ENCODE results near the gene CCDC32.
A peak's percentile ranks its signal among the peaks of the same experiment; 100 is the strongest.

Gene CCDC32, protein sequence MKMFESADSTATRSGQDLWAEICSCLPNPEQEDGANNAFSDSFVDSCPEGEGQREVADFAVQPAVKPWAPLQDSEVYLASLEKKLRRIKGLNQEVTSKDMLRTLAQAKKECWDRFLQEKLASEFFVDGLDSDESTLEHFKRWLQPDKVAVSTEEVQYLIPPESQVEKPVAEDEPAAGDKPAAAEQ

DNA sequence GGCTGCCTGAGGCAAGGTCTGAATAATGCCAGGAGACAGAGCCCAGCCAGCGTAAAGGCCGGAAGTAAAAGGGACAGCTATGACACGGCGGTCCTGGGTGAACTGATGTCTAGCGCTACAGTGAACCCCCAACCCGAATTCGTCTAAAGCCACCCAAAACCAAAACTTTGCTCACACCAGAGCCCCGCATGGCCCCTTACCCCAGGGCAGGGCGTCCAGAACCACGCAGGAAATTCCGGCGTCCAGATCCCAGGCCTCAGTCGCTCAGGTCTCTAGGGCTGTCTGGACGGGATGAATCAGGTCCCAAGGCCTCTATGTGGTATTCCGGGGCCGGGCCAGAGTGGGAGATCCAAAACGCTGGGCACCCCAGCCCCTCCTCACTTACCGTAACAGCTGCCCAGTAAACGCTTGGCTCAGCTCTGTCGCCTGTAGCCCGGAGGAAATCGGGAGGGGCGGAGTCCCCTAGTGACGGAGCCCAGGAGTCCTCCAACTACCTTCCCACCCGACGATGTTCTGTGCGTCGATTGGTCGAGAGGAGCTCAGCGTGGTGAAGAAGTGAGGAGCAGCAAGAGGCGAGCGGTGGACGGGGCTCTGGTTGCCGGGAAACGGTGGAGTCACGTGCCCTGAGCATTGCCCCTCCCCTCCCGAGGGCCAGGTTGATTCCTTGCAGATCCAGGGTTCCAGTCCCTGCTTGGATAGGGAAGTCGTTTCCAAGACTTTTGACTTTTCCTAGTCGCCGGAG lies at the start of gene CCDC32:
TSS of gene CCDC32 (minus strand) at position 452 of the 742 bp plus-strand sequence. CDS start 2,027 bp downstream, outside the sequence.
- H3K4me1 Mint-ChIP-seq (ENCODE audit: low read depth): peaks cover 32% of the 10 kb centered on the region
- H3K27me3 Mint-ChIP-seq (ENCODE audit: low read depth): no peaks in the 10 kb centered on the region
- H3K9me3 Mint-ChIP-seq: no peaks in the 10 kb centered on the region
- peaks cover 2% of the 10 kb centered on the region for H3K36me3 Mint-ChIP-seq (ENCODE audit: low read depth)
- peak within 1 kb of the TSS; percentile 98 for H3K27ac Mint-ChIP-seq
- peak; percentile 97 for DNase-seq (ENCODE audit: low spot score)
- peak within 1 kb of the TSS; percentile 94 for H3K4me3 Mint-ChIP-seq

DNA sequence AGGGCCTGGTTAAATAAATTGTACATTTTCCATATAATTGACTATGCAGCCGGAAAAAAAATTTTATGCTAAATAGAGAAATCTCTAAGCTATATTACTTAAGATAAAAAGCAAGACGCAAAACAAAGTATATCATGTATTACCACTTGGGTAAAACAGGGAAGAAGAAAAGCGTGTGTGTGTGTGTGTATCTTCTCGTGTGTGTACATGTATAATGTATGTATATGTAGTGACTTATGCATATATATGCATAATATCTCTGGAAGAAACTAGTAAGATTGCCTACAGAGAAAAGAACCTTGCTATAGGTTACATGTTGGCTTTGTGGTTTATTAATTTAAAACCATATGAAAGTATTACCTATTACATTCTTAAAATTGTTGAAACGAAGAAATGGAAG lies 48.2 kb upstream of the CCDC32 start:
- H3K4me1 Mint-ChIP-seq (ENCODE audit: low read depth): no peaks in the 10 kb centered on the region
- H3K4me3 Mint-ChIP-seq: no peak overlapping the region
- H3K9me3 Mint-ChIP-seq: no peaks in the 10 kb centered on the region
- H3K27me3 Mint-ChIP-seq (ENCODE audit: low read depth): no peaks in the 10 kb centered on the region
- H3K27ac Mint-ChIP-seq: no peak overlapping the region
- H3K36me3 Mint-ChIP-seq (ENCODE audit: low read depth): peaks cover 32% of the 10 kb centered on the region
- DNase-seq (ENCODE audit: low spot score): no peak

DNA sequence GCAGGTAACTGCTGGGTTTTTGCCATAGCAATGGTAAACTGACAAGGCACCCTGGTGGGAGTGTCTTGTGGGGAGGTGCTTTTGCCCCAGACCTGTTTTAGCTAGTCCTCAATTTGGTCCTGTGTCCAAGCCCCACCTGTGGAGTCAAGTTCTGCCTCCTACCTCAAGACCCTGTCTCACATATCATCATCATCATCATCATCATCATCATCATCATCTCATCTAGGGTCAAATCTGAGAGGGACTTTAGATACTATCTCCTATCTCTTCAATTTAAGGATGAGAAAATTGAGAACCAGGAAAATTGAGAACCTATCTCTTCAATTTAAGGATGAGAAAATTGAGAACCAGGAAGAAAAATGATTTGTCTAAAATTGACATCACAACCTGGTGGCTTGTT lies 39.1 kb upstream of the CCDC32 start:
- no peak for DNase-seq (ENCODE audit: low spot score)
- no peak overlapping the region for H3K27ac Mint-ChIP-seq
- H3K4me3 Mint-ChIP-seq: no peak overlapping the region
- peaks cover 7% of the 10 kb centered on the region for H3K4me1 Mint-ChIP-seq (ENCODE audit: low read depth)
- no peaks in the 10 kb centered on the region for H3K9me3 Mint-ChIP-seq
- peaks cover 35% of the 10 kb centered on the region for H3K36me3 Mint-ChIP-seq (ENCODE audit: low read depth)
- H3K27me3 Mint-ChIP-seq (ENCODE audit: low read depth): no peaks in the 10 kb centered on the region

DNA sequence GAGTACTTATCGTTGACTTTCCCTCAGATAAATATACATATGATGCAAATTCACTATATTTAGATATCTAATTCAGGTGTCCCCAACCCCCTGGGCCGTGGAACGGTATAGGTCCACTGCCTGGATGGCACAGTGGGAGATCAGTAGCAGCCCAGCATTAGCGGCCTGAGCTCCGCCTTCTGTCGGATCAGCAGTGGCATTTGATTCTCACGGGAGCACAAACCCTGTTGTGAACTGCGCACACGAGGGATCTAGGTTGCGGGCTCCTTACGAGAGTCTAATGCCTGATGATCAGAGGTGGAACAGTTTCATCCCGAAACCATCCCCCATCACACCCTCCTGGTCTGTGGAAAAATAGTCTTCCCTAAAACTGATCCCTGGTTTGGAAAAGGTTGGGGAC lies 36.1 kb upstream of the CCDC32 start:
- H3K4me3 Mint-ChIP-seq: no peak overlapping the region
- H3K27ac Mint-ChIP-seq: no peak overlapping the region
- DNase-seq (ENCODE audit: low spot score): no peak
- no peaks in the 10 kb centered on the region for H3K9me3 Mint-ChIP-seq
- peaks cover 10% of the 10 kb centered on the region for H3K4me1 Mint-ChIP-seq (ENCODE audit: low read depth)
- H3K27me3 Mint-ChIP-seq (ENCODE audit: low read depth): no peaks in the 10 kb centered on the region
- H3K36me3 Mint-ChIP-seq (ENCODE audit: low read depth): peaks cover 25% of the 10 kb centered on the region

DNA sequence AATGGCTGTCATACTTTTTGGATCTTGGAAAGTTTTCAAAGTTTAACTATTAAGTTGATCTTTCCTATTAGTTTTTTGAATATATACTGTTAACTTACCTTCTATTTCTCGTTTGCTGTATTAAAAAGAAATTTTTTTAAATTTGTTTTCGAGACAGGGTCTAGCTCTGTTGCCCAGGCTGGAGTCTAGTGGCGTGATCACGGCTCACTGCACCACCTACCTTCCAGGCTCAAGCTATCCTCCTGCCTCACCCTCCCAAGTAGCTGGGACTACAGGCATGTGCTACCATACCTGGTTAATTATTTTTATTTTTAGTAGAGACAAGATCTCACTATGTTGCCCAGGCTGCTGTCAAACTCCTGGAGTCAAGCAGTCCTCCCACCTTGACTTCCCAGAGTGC lies 33.8 kb upstream of the CCDC32 start:
- Mint-ChIP-seq H3K27ac (no peak overlapping the region), H3K27me3 (ENCODE audit: low read depth) (peaks cover 2% of the 10 kb centered on the region), H3K4me1 (ENCODE audit: low read depth) (peaks cover 19% of the 10 kb centered on the region), H3K36me3 (ENCODE audit: low read depth) (peaks cover 18% of the 10 kb centered on the region), H3K4me3 (no peak overlapping the region), H3K9me3 (no peaks in the 10 kb centered on the region)
- DNase-seq (ENCODE audit: low spot score): no peak

DNA sequence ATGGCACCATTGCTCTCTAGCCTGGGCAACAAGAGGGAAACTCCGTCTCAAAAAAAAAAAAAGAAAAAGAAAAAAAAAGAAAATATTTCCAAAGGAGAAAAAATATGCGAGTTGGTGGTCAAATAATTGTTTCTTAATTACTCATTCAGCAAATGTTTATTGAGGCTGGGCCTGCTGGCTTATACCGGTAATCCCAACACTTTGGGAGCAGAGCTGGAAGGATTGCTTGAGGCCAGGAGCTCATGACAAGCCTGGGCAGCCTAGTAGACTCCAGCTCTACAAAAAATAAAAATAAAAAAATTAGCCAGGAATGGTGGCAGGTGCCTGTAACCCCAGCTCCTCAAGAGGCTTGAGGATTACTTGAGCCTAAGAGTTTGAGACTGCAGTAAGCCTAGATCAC lies 33.3 kb upstream of the CCDC32 start:
- Mint-ChIP-seq H3K4me1 (ENCODE audit: low read depth) (peaks cover 23% of the 10 kb centered on the region), H3K27me3 (ENCODE audit: low read depth) (peaks cover 3% of the 10 kb centered on the region)
- no peak for DNase-seq (ENCODE audit: low spot score)

DNA sequence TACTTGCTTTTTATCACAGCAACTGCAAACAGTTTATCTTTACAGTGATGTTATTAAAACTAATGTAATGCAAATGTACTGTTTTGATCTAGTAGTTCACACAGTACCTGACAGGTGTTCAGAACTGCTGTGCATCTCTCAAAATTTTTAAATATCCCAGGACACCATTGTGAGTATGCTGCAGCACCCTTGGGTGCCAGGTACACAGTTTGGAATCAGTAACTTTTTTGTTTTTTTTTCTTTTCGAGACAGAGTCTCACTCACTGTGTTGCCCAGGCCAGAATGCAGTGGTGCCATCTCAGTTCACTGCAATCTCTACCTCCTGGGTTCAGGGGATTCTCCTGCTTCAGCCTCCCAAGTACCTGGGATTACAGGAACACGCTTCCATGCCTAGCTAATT lies 32.2 kb upstream of the CCDC32 start:
- DNase-seq (ENCODE audit: low spot score): no peak
- Mint-ChIP-seq H3K36me3 (ENCODE audit: low read depth) (peaks cover 14% of the 10 kb centered on the region), H3K9me3 (no peaks in the 10 kb centered on the region), H3K27ac (no peak overlapping the region), H3K27me3 (ENCODE audit: low read depth) (peaks cover 3% of the 10 kb centered on the region), H3K4me1 (ENCODE audit: low read depth) (peaks cover 26% of the 10 kb centered on the region), H3K4me3 (no peak overlapping the region)

More for the DNA sequence above, 33.3 kb upstream of the CCDC32 start:
- no peak overlapping the region for H3K4me3 Mint-ChIP-seq
- no peak overlapping the region for H3K27ac Mint-ChIP-seq
- no peaks in the 10 kb centered on the region for H3K9me3 Mint-ChIP-seq
- peaks cover 17% of the 10 kb centered on the region for H3K36me3 Mint-ChIP-seq (ENCODE audit: low read depth)

DNA sequence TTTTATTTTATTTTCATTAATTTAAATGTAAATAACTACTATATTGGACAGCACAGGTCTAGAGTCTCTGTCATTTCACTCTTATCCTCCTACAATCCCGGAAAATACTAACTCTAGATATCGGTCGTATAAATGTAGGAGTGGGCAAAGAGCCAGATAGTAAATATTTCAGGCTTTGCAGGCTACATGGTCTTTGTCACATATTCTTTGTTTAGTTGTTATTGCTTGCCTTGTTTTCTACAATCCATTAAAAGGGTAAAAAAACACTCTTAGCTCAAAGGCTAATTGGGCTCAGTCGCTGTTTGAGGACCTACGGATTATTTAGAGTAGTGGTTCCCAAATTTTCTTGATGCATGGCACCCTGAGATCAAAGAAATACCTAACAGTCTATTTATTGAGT lies 30.9 kb upstream of the CCDC32 start:
- Mint-ChIP-seq H3K27me3 (ENCODE audit: low read depth) (peaks cover 3% of the 10 kb centered on the region), H3K36me3 (ENCODE audit: low read depth) (peaks cover 14% of the 10 kb centered on the region), H3K27ac (no peak overlapping the region), H3K4me1 (ENCODE audit: low read depth) (peaks cover 26% of the 10 kb centered on the region), H3K9me3 (no peaks in the 10 kb centered on the region), H3K4me3 (peak overlapping the region; percentile 63)
- DNase-seq (ENCODE audit: low spot score): no peak

DNA sequence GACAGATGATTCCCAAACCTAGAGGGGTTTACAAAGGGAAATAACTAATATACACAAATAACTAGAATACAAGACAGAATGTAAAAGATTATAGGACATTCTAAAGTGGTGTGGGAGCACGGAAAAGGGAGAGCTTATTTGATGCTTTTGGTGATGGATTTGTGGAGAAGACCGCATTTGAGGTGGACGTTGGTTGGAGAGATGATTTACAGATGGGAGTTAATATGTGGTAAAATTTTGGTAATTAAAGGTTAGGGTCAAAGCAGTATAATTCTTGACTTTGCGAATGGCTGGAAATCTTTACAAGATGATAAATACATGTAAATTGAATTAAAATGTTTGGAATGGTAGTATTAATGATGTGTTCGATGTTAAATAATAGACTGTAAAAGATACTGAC lies 30.4 kb upstream of the CCDC32 start:
- DNase-seq (ENCODE audit: low spot score): no peak
- H3K4me3 Mint-ChIP-seq: peak overlapping the region; percentile 92
- H3K27me3 Mint-ChIP-seq (ENCODE audit: low read depth): peaks cover 3% of the 10 kb centered on the region
- H3K36me3 Mint-ChIP-seq (ENCODE audit: low read depth): peaks cover 10% of the 10 kb centered on the region
- H3K4me1 Mint-ChIP-seq (ENCODE audit: low read depth): peaks cover 27% of the 10 kb centered on the region
- no peaks in the 10 kb centered on the region for H3K9me3 Mint-ChIP-seq
- peak overlapping the region; percentile 99 for H3K27ac Mint-ChIP-seq

DNA sequence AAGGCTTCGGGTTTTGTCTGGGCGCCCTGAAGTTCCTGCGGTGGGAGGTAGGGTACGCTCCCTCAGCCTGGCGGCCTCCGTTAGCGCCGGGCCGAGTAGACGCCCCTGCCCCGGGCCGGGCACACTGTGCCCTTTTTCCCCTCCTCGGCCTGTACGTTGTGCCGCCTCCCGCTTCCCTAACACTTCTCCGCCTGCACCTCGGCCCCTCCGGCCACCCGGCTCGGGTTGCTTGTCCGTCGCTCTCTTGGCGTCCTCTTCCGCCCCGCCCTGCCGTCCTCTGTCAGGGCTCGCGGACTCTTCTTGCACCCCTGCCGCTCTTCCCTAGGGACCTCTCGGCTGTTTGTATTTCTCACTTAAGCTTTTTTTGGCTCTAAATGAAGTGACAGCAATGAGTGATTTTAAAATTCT lies 29.6 kb upstream of the CCDC32 start:
- no peaks in the 10 kb centered on the region for H3K9me3 Mint-ChIP-seq
- H3K36me3 Mint-ChIP-seq (ENCODE audit: low read depth): peaks cover 10% of the 10 kb centered on the region
- DNase-seq (ENCODE audit: low spot score): no peak
- H3K27me3 Mint-ChIP-seq (ENCODE audit: low read depth): peaks cover 3% of the 10 kb centered on the region
- peak overlapping the region; percentile 92 for H3K4me3 Mint-ChIP-seq
- peak overlapping the region; percentile 99 for H3K27ac Mint-ChIP-seq
- H3K4me1 Mint-ChIP-seq (ENCODE audit: low read depth): peaks cover 29% of the 10 kb centered on the region

DNA sequence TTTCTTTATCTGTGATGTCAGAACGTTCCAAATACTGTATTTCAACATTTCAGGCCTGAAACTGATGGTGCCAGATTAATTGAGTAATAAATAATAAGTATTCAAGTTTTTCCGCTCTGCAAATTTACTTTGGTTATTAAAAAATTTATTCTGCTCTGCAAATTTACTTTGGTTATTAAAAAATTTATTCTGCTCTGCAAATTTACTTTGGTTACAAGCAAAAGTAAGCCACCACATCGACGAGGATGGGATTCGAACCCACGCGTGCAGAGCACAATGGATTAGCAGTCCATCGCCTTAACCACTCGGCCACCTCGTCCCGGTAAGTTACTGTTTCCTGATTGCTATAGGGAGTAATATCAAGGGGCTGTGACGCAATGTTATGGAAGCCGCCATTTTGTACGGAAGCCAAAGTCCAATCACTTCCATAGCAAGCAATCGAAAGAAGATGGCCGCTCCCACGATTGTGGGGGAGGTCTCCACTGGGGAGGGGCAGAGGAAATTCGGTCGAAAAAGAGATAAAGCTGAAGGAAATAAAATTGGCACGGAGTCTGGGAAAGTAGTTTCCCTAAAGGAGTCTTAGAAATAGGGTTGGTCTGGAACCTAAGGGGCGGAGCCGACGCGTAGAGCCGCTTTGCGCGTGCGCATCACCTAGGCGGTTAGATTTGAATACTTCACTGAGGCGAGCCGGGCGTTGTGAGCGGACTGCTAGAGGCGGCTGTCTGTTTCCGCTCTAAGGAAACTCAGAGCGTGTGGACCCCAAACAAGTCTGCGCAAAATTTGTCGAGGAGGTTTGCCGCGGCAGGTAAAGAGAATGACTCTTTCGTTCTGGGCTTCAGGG lies 29.0 kb upstream of the CCDC32 start, which contains the start of gene KNL1:
TSS of gene KNL1 (plus strand) at position 662 of the 841 bp plus-strand sequence. CDS start 8,683 bp downstream, outside the sequence.
- peaks cover 29% of the 10 kb centered on the region for H3K4me1 Mint-ChIP-seq (ENCODE audit: low read depth)
- peak within 1 kb of the TSS; percentile 92 for H3K4me3 Mint-ChIP-seq
- H3K36me3 Mint-ChIP-seq (ENCODE audit: low read depth): peaks cover 10% of the 10 kb centered on the region
- H3K27me3 Mint-ChIP-seq (ENCODE audit: low read depth): peaks cover 3% of the 10 kb centered on the region
- peak; percentile 90 for DNase-seq (ENCODE audit: low spot score)
- no peaks in the 10 kb centered on the region for H3K9me3 Mint-ChIP-seq
- peak within 1 kb of the TSS; percentile 99 for H3K27ac Mint-ChIP-seq

DNA sequence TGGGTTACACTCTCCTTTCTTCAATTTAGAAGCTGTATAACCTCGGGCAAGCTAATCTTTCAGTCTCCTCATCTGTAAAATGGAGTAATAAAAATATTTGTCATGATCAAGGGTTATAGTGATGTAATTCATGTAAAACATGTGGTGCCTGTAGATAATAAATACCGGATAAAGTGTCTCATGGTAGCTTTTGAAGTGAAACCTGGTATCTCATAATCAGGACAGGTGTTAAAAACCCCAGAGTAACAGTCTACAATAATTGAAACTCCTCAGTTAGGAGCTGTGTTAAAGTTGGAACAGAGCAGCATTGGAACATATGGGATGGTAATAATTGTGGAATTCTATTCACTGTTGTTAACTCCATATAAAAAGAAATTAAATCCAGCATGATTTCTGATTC lies 28.3 kb upstream of the CCDC32 start:
- Mint-ChIP-seq H3K27me3 (ENCODE audit: low read depth) (peaks cover 3% of the 10 kb centered on the region), H3K4me1 (ENCODE audit: low read depth) (peaks cover 29% of the 10 kb centered on the region), H3K4me3 (peak overlapping the region; percentile 92), H3K9me3 (no peaks in the 10 kb centered on the region), H3K36me3 (ENCODE audit: low read depth) (peaks cover 10% of the 10 kb centered on the region), H3K27ac (peak overlapping the region; percentile 99)
- no peak for DNase-seq (ENCODE audit: low spot score)

DNA sequence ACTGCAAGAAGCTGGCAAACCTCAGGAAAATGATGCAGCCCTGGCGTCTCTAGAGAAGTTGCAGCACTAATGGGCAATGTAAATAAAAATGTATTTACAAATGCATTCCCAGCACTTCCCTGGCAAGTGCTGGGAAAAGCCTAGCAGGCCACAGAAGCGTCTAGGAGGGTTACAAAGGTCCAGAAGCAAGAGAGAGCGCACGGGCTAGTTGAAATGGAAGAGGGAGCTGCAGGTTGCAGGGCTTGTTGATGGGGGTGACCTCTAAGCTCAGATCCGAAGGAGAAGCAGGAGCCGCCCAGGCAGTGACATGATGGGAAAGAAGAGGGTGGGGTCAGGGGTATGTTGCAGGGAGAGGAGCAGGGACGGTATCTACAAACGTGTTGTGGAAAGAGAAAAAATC lies 26.5 kb upstream of the CCDC32 start:
- peaks cover 26% of the 10 kb centered on the region for H3K4me1 Mint-ChIP-seq (ENCODE audit: low read depth)
- no peak for DNase-seq (ENCODE audit: low spot score)
- H3K9me3 Mint-ChIP-seq: no peaks in the 10 kb centered on the region
- peaks cover 3% of the 10 kb centered on the region for H3K27me3 Mint-ChIP-seq (ENCODE audit: low read depth)
- peaks cover 4% of the 10 kb centered on the region for H3K36me3 Mint-ChIP-seq (ENCODE audit: low read depth)
- H3K27ac Mint-ChIP-seq: no peak overlapping the region
- no peak overlapping the region for H3K4me3 Mint-ChIP-seq

DNA sequence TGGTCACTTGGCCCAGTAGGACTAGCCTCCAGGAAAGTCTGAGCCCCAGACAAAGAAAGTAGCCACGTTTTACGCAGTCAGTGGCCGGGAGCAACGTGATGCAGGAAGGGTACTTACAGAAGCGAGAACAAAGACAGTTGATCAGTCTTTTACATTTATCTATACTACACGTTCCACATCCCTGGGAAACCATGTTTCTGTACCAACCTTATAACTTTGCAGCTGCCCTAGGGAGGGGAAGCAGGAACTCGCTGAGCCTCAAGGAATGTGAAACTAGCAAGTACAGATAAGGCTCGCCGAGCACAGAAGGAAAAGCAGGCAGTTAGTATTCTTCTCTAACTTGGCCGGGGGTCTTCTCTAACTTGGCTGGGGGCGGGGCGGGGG lies 25.8 kb upstream of the CCDC32 start:
- H3K9me3 Mint-ChIP-seq: no peaks in the 10 kb centered on the region
- H3K4me3 Mint-ChIP-seq: peak overlapping the region; percentile 82
- peaks cover 4% of the 10 kb centered on the region for H3K36me3 Mint-ChIP-seq (ENCODE audit: low read depth)
- peaks cover 23% of the 10 kb centered on the region for H3K4me1 Mint-ChIP-seq (ENCODE audit: low read depth)
- no peak overlapping the region for H3K27ac Mint-ChIP-seq
- DNase-seq (ENCODE audit: low spot score): no peak
- peaks cover 5% of the 10 kb centered on the region for H3K27me3 Mint-ChIP-seq (ENCODE audit: low read depth)
